Neural crest cell (in vitro differentiated cells): Measurements from ENCODE around the gene CENPC. TPM values are rescaled to one million over a fixed set of nuclear protein-coding genes. Genes with fewer than 3 reads are reported as not detected.
"Not testable (repeated sequence)": the region's sequence is repeated elsewhere in the genome, so short reads cannot be mapped to it uniquely, and the experiment has no call there.

Experiments
- DNase-seq: peaks from one replicate; pipeline ENCODE4 v3.0.0; 2021; ENCODE audit warnings: low read depth, mixed read lengths, low spot score
- H3K27ac Mint-ChIP-seq: one replicate; pipeline ENCODE4 v1.8.0; 2021; ENCODE audit warnings: mild to moderate bottlenecking, mixed read lengths; ENCODE audit not compliant: unreplicated experiment
- H3K27me3 Mint-ChIP-seq: 2 replicates; pipeline ENCODE4 v1.8.0; 2021; ENCODE audit warnings: low read depth, mild to moderate bottlenecking, mixed read lengths
- H3K36me3 Mint-ChIP-seq: 2 replicates; pipeline ENCODE4 v1.8.0; 2021; ENCODE audit warnings: low read depth, mild to moderate bottlenecking, mixed read lengths
- H3K4me1 Mint-ChIP-seq: 2 replicates; pipeline ENCODE4 v1.8.0; 2021; ENCODE audit warnings: mixed read lengths
- H3K4me3 Mint-ChIP-seq: one replicate; pipeline ENCODE4 v1.8.0; 2021; ENCODE audit warnings: mild to moderate bottlenecking, mixed read lengths
- H3K9me3 Mint-ChIP-seq: 2 replicates; pipeline ENCODE4 v1.8.0; 2021; ENCODE audit warnings: mixed read lengths
- CTCF ChIP-seq: fragments of 200-600 bp; sonication (generic); conservative IDR thresholded peaks from 2 replicates; pipeline ENCODE4 v1.5.0; 2021; ENCODE audit warnings: antibody characterized with exemption, mild to moderate bottlenecking
- total RNA-seq: library from RNA; stranded (reverse); gene quantifications from 2 replicates; pipeline ENCODE4 v1.2.1, GENCODE V29; 2021

The CENPC gene
- total RNA-seq, 1 donor from 2014 or later, result 25.9 TPM

- Mint-ChIP-seq H3K36me3 (no peaks in the 10 kb centered on the region), H3K4me3 (no peak overlapping the region), H3K4me1 (no peaks in the 10 kb centered on the region), H3K9me3 (peaks cover 2% of the 10 kb centered on the region), H3K27me3 (no peaks in the 10 kb centered on the region), H3K27ac (no peak overlapping the region)
- no peak for TF ChIP-seq CTCF
- no peak for DNase-seq
Observed at GRCh38 chr4:67566335-67566734, 21.0 kb upstream of the CENPC start.

- Mint-ChIP-seq H3K4me3 (no peak overlapping the region), H3K9me3 (peaks cover 2% of the 10 kb centered on the region), H3K36me3 (no peaks in the 10 kb centered on the region), H3K27ac (no peak overlapping the region), H3K27me3 (no peaks in the 10 kb centered on the region), H3K4me1 (no peaks in the 10 kb centered on the region)
- no peak for DNase-seq
- no peak for TF ChIP-seq CTCF
Observed at GRCh38 chr4:67565284-67565683, 20.0 kb upstream of the CENPC start.

- no peak within 1 kb of the TSS for H3K4me3 Mint-ChIP-seq
- H3K4me1 Mint-ChIP-seq, result no peaks in the 10 kb centered on the region
- no peak for TF ChIP-seq CTCF
- no peaks in the 10 kb centered on the region for H3K27me3 Mint-ChIP-seq
- H3K9me3 Mint-ChIP-seq, result peaks cover 2% of the 10 kb centered on the region
- no peak within 1 kb of the TSS for H3K27ac Mint-ChIP-seq
- no peak for DNase-seq
- H3K36me3 Mint-ChIP-seq, result no peaks in the 10 kb centered on the region
Observed at GRCh38 chr4:67558493-67558892, 13.2 kb upstream of the CENPC start, which contains the start of gene STAP1. STAP1 (plus strand) TSS chr4:67558727; CDS start chr4:67558810, 83 bp downstream.

GRCh38 chr4:67556436-67556835, 11.1 kb upstream of the CENPC start:
- no peak overlapping the region for H3K27ac Mint-ChIP-seq

GRCh38 chr4:67555447-67555846, 10.1 kb upstream of the CENPC start:
- no peak overlapping the region for H3K4me3 Mint-ChIP-seq
- DNase-seq, result no peak
- no peak overlapping the region for H3K27ac Mint-ChIP-seq
- no peaks in the 10 kb centered on the region for H3K4me1 Mint-ChIP-seq
- TF ChIP-seq CTCF, result no peak
- no peaks in the 10 kb centered on the region for H3K36me3 Mint-ChIP-seq
- H3K27me3 Mint-ChIP-seq, result no peaks in the 10 kb centered on the region
- H3K9me3 Mint-ChIP-seq, result no peaks in the 10 kb centered on the region

More at GRCh38 chr4:67556436-67556835, 11.1 kb upstream of the CENPC start:
- TF ChIP-seq CTCF, result no peak
- Mint-ChIP-seq H3K9me3 (no peaks in the 10 kb centered on the region), H3K4me1 (no peaks in the 10 kb centered on the region), H3K4me3 (no peak overlapping the region), H3K36me3 (no peaks in the 10 kb centered on the region), H3K27me3 (no peaks in the 10 kb centered on the region)
- DNase-seq, result no peak

GRCh38 chr4:67554096-67554495, 8.8 kb upstream of the CENPC start:
- no peak for TF ChIP-seq CTCF
- no peaks in the 10 kb centered on the region for H3K36me3 Mint-ChIP-seq
- no peaks in the 10 kb centered on the region for H3K27me3 Mint-ChIP-seq
- H3K4me1 Mint-ChIP-seq, result no peaks in the 10 kb centered on the region
- DNase-seq, result no peak
- H3K9me3 Mint-ChIP-seq, result no peaks in the 10 kb centered on the region
- no peak overlapping the region for H3K27ac Mint-ChIP-seq
- H3K4me3 Mint-ChIP-seq, result no peak overlapping the region

GRCh38 chr4:67552146-67552792, 7.0 kb upstream of the CENPC start:
- H3K4me3 Mint-ChIP-seq, H3K27me3 Mint-ChIP-seq, H3K9me3 Mint-ChIP-seq, H3K4me1 Mint-ChIP-seq, H3K27ac Mint-ChIP-seq, H3K36me3 Mint-ChIP-seq, DNase-seq: not testable (repeated sequence)
